NCI-H510A treated with DMSO at 0.1 percent for 48 hours (cell line): ENCODE measurements around the gene SHISAL1.

Experiments used
- DNase-seq: peaks from one replicate; lab custom pipeline; 2025; lab: John Stamatoyannopoulos, UW

SHISAL1 gene

GRCh38 chr22:44209343-44209742 is 103.4 kb downstream of the SHISAL1 start:
- DNase-seq, result no peak

GRCh38 chr22:44207981-44208317 is 104.8 kb downstream of the SHISAL1 start:
- DNase-seq, result no peak

- DNase-seq, result no peak
These were observed 105.4 kb downstream of the SHISAL1 start for GRCh38 chr22:44207173-44207980.

DNA sequence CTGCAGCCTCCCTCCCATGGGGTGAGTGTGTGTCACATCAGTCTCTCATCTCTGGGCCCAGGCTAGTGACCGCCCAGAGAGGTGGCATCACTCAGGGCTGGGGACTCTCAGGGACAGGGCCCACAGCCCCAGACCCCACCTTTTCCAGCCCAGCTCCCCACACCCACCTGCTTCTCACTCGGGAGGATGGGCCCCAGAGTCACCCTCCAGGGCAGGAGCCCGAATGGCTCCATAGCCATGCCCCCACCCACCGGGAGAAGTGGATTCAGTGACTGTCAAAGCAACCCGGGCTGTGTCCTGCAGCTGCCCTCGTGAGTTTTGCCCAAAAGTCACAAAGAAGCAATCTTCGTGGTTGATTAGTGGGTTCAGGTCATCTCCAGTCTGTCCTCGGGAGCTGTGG is 106.1 kb downstream of the SHISAL1 start:
- no peak for DNase-seq

GRCh38 chr22:44206330-44206645 is 106.5 kb downstream of the SHISAL1 start:
- no peak for DNase-seq

DNA sequence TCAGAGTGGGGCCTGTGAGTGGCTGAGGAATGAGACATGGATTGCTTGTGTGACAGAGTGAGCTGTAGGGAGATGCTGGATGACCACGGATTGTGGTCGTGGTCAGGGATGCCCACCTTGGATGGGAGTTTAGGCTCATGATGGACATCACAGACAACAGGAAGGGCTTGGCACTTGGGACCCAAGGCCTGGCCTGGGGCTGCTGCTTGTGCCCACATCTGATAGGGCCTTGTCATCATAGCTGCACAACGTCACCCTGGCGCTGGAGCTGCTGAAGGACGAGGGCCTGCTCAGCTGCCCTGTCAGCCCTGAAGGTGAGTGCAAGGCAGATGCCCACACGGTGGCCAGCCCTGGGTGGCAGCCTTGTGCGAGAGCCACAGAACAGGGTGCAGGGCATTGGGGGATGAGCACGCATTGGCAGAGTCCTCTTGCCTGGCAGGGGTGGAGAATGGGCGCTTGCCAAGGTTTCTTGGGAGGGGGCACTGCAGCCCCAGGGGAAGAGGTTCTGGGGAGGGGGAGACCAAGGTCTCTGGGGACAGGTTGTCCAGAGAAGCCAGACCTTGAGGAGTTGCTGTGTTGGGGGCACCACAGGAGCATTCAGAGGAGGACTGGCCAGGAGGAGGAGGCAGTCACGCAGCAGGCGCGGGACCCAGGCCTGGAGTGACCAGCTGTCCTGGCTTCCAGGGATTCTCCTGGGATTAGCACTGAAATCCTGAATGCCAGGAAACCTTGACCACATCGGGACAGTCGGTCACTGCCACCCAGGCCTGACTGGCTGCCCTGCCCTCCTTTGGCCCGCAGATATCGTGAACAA is 107.0 kb downstream of the SHISAL1 start:
- DNase-seq, result no peak

DNA sequence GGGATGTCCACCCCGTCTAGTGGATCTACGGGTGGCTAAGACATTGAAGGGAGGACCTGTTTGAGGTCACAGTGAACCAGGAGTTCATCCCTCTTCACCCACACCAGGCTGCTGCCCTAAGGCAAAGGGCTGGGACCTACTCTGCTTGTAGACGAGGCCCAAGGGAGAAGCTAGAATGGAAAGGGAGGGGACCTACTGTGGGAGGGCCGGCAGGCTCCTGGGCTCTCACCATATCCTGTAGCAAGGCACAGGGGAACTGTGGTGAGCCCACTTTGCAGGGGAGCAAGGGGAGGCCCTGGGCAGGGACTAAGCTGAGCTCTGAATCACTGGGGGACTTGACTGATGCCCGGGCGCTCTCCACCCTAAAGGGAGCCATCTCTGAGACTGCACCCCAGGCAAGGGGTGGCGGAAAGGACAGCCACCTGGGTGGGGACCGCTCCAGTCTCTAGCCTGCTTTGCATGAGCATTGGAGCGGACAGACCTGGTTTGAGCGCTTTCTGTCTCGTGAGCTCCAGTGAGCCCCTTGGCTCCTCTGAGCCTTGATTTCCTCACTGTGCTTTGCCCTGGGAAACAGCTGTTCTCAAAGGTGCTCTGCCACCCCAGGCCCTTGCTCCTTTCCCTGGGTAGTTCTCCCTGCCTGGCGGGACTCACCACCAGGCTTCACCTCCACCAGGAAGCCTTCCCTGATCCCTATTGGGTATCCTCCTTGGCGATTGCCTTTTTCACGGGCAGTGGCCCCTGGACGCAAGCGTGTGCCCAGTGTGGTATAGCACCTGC is 107.8 kb downstream of the SHISAL1 start:
- no peak for DNase-seq

DNA sequence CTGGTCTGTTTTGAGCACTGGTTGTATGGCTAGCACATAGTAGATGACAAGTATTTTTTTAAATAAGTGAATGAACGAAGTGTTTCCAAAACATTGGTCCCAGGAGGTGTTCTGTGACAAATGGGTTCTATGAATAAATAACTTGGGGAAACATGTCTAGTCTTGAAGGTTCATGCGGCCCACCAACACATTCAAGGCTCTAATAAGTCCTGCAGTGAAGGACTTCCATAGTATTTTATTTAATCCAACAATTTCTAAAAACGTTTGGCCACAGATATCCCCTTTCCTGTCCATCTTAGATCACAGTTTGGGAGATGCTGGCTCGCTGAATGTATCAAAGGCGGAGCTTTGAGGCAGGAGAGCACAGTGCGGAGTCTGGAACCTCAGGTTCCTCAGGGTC is 109.5 kb downstream of the SHISAL1 start:
- no peak for DNase-seq

DNA sequence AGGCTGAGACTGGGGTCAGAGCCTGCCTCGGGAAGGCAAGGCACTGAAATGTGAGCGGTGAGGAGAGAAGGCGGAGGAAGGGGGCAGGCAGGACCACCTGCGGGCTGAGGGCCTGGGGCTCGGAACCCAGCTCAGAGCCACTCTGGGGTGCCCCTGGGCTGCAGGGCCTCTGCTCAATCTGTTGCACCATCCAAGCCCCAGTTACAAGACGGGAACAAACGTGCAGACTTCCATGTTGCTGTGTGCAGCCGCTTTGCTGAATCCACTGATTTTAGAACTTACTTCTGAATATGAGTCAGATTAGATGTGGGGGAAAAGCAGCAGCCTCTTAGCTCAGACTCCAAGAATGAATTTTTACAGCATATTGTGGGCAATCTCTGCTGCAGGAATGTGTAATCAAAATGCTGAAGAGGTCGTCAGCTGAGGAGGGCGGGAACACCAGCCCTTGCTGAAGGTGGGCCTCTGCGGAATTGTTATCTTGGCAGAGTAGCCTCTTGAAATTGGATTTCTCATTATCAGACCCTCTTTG is 110.4 kb downstream of the SHISAL1 start:
- no peak for DNase-seq

- DNase-seq, result no peak
These were observed 111.1 kb downstream of the SHISAL1 start for GRCh38 chr22:44201665-44202064.

DNA sequence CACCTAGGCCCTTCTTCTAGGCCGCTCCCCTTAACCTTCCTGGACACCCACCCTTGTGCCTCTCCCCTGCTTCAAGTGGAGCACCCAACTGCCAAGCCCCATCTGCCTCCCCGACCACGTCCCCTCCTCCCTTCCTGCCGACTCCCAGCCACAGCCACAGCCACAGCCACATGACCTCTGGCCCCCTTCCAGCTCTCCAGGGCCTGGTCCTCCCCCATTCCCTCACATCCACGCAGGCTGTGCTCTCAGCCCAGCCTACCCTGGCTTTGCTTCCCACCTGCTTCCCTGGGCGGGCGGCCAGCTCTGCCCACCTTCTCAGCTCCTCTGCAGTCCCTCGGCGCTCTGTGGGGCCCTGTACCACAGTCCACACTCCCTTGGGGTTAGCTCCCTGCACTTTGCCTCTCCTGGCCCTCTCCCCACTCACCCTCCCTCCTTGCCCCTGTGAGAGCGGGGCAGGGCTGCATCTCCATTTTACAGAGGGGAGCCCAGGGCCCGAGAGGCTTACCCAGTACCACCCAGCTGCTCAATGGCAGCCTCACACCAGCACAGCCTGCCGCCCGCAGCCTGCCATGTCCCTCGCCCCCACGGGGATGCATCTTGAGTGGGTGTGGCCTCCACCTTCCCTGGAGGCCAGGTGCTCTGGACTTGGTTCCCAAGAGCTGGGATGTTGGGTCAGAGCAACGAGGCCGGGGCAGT is 111.7 kb downstream of the SHISAL1 start:
- no peak for DNase-seq

DNA sequence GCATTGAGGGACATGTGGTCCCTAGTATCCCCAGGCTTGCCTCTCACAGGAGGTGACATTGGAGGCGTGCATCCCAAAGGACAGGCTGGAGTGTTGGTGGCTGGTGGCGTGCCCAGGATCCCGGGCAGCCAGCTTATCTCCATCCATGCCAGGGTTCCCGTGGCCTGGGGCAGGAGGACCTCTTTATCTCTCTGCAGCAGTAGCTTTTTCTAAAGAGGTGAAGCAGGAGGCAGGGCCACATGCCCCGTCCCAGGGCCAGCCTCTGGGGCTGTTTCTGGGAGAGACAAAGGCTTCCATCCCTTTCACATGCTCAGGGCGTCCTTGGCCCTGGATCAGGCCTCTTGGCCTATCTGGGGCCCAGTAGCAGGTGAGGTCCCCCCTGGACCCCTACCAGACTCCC is 112.3 kb downstream of the SHISAL1 start:
- no peak for DNase-seq

DNA sequence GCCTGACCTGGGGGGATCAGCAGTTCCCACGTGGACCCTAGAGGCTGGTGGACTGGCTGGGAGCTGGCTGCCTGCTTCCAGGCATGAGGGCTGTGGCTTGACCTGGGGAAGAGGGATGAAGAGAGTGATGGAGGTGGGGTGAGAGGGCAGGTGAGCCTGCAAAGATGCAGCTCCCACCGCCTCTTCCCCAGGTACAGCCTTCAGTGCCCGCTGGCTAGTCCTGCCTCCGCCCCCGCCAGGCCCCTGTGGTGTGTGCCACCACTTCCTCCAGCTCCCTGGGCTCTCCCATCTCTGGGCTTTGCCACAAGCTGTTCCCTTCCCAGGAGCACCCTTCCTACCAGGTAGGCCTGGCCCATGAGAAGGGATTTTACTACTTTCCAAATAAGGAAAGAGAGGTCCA is 112.9 kb downstream of the SHISAL1 start:
- no peak for DNase-seq

DNA sequence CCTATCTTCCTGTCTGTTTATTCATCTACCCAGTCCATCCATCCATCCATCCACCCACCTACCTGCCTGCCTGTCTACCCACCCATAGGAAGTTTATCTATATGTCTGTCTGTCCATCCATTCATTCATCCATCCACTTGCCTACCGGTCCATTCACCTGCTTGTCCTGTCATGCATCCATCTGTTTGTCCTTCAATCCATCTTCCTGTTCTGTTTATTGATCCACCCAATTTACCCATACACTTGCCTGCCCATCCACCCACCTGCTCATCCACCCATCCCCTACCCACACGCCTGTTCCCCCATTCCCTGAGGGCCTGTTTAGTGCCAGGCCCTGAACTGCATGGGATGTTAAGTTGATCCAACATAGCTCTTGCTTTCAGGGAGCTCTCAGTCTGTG is 113.6 kb downstream of the SHISAL1 start:
- DNase-seq, result no peak

DNA sequence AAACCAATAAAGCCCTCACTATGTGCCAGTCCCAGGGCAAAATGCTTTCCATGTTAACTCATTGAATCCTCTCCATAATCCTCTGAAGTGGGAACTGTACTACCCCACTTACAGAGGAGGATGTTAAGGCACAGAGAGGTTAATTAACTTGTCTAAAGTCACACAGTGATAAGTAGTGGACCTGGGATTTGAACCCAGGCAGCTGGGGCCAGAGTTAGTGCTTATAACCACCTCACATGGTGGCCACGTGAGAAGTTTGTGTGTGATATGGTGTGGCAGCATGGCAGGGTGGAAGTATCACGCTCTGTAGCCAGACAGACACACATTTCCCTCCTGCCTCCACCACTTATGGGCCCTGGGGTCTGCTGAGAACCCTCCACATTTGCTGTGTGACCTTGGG is 115.5 kb downstream of the SHISAL1 start:
- DNase-seq, result no peak

GRCh38 chr22:44196731-44197131 is 116.0 kb downstream of the SHISAL1 start:
- DNase-seq, result no peak

DNA sequence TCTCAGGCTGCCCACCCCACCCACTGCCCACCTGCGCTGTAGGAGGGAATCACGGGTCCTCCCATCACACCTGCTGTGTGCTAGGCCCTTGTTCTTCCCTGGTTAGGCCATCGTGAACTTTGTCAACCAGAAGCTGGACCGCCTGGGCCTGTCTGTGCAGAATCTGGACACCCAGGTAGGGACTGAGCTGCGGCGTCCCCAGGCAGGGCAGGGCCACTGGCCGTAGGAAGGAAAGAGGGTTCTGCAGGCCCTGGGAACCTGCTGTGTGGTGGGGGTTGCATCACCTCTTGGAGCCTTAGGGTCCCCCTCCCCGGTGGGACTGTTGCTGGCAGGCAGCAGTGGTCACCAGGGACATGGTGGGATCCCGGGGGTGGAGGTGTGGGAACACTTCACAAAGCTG is 116.5 kb downstream of the SHISAL1 start:
- DNase-seq, result no peak

GRCh38 chr22:44195189-44195871 is 117.4 kb downstream of the SHISAL1 start:
- DNase-seq, result no peak

DNA sequence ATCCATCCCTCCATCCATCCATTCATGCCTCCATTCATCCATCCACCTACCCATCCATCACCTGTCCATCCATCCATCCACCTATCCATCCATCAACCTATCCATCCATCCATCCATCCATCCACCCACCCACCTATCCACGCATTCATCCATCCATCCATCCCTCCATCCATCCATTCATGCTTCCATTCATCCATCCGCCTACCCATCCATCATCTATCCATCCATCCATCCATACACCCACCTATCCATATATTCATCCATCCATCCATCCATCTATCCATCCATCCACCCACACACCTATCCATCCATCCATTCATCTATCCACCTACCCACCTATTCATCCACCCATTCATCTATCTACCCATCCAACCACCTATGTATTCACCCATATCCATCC is 118.2 kb downstream of the SHISAL1 start:
- DNase-seq, result no peak
